Parathyroid adenoma (tissue), 2 donors: ENCODE data around the gene ABHD15.

ENCODE experiments used
- H2AFZ ChIP-seq: fragments of 300-600 bp; sonication (generic); one replicate; pipeline ENCODE4 v1.7.0; 2017; ENCODE audit warnings: antibody characterized with exemption, mild to moderate bottlenecking
- H3K27ac ChIP-seq: fragments of 300-600 bp; sonication (generic); one replicate; pipeline ENCODE4 v1.7.0; 2017
- H3K27me3 ChIP-seq: fragments of 300-600 bp; sonication (generic); one replicate; pipeline ENCODE4 v1.7.0; 2017; ENCODE audit warnings: low read length; ENCODE audit not compliant: control insufficient read depth, insufficient read depth
- H3K36me3 ChIP-seq: fragments of 300-600 bp; sonication (generic); one replicate; pipeline ENCODE4 v1.7.0; 2017; ENCODE audit warnings: low read length; ENCODE audit not compliant: control insufficient read depth, insufficient read depth
- H3K4me1 ChIP-seq: fragments of 300-600 bp; sonication (generic); one replicate; pipeline ENCODE4 v1.7.0; 2017; ENCODE audit warnings: control low read depth
- H3K4me2 ChIP-seq: fragments of 300-600 bp; sonication (generic); one replicate; pipeline ENCODE4 v1.7.0; 2017; ENCODE audit warnings: low read length
- H3K4me3 ChIP-seq: fragments of 300-600 bp; sonication (generic); one replicate; pipeline ENCODE4 v1.7.0; 2017; ENCODE audit warnings: low read depth, low read length
- H3K79me2 ChIP-seq: fragments of 300-600 bp; sonication (generic); one replicate; pipeline ENCODE4 v1.7.0; 2017; ENCODE audit warnings: control low read depth
- H3K9ac ChIP-seq: fragments of 300-600 bp; sonication (generic); one replicate; pipeline ENCODE4 v1.7.0; 2017; ENCODE audit warnings: mild to moderate bottlenecking
- H3K9me3 ChIP-seq: fragments of 300-600 bp; sonication (generic); one replicate; pipeline ENCODE4 v1.7.0; 2017; ENCODE audit warnings: low read length; ENCODE audit not compliant: control insufficient read depth
- TF ChIP-seq, protein P1 (sequence below): fragments of 300-600 bp; sonication (generic); IDR thresholded peaks from one replicate; pipeline ENCODE4 v1.7.0; 2017; ENCODE audit warnings: antibody characterized with exemption, mild to moderate bottlenecking
- donor health status: primary hyperparathyroidism.

ABHD15 gene

DNA sequence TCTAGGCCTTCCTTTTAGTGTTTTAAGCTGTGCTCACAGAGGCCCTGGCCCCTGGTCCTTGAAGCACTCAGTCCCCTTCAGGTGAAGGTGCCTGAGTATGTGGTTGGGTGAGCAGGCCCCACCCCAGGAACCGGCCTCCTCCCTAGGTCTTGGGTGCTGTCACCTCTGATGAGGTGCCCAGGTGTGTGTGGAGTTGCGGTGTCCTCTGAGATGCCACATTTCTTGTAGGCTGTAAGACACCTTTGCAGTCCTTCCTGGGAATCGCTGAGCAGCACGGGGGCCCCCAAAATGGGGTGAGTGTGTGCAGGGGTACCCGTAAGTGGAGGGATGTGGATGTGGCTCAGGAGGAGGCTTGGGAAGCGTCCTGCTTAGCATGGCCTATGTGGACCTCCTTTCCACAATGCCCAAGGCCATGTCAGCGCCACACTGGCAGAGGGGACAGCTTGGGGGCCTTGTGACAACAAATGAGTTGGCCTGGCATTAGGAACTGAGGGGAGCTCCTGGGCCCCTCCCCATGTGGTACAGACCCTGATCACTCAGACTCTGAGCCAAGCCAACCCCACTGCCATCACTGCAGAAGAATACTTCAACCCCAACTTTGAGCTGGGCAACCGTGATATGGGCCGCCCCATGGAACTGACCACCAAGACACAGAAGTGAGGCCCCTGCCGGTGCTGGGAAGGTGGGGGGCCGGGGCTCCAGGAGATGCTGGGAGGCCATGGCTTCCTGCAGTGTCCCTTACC is 44.7 kb upstream of the ABHD15 start:
- no peak overlapping the region for H3K9ac ChIP-seq
- H3K27ac ChIP-seq = no peak overlapping the region
- H2AFZ ChIP-seq = no peak overlapping the region
- H3K4me3 ChIP-seq = no peak overlapping the region
- peaks cover 11% of the 10 kb centered on the region for H3K4me1 ChIP-seq
- no peaks in the 10 kb centered on the region for H3K79me2 ChIP-seq
- no peaks in the 10 kb centered on the region for H3K36me3 ChIP-seq
- TF ChIP-seq, protein P1, sequence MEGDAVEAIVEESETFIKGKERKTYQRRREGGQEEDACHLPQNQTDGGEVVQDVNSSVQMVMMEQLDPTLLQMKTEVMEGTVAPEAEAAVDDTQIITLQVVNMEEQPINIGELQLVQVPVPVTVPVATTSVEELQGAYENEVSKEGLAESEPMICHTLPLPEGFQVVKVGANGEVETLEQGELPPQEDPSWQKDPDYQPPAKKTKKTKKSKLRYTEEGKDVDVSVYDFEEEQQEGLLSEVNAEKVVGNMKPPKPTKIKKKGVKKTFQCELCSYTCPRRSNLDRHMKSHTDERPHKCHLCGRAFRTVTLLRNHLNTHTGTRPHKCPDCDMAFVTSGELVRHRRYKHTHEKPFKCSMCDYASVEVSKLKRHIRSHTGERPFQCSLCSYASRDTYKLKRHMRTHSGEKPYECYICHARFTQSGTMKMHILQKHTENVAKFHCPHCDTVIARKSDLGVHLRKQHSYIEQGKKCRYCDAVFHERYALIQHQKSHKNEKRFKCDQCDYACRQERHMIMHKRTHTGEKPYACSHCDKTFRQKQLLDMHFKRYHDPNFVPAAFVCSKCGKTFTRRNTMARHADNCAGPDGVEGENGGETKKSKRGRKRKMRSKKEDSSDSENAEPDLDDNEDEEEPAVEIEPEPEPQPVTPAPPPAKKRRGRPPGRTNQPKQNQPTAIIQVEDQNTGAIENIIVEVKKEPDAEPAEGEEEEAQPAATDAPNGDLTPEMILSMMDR = no peak
- no peaks in the 10 kb centered on the region for H3K9me3 ChIP-seq
- no peaks in the 10 kb centered on the region for H3K27me3 ChIP-seq
- no peak overlapping the region for H3K4me2 ChIP-seq

DNA sequence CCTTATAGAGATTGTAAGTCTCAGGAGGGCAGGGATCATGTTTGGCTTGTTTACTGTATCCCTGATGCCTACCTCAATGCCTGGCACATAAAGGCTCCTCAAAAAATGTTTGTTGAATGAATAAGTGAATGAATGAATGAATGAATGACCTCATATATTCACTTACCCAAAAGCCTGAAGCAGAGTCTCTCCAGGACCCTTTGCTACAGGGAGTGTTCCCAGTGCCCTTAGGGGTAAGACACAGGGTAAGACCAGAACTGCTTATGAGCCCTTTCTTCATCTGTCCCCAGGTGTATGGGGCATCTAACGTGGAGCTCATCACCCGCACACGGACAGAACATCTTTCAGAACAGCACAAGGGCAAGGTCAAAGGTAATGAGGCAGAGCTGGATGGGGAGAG is 43.6 kb upstream of the ABHD15 start:
- TF ChIP-seq, protein P1 = no peak
- no peak overlapping the region for H3K4me2 ChIP-seq
- H3K36me3 ChIP-seq = no peaks in the 10 kb centered on the region
- peaks cover 5% of the 10 kb centered on the region for H3K4me1 ChIP-seq
- no peak overlapping the region for H3K27ac ChIP-seq
- H2AFZ ChIP-seq = no peak overlapping the region
- H3K9ac ChIP-seq = no peak overlapping the region
- H3K79me2 ChIP-seq = no peaks in the 10 kb centered on the region
- no peak overlapping the region for H3K4me3 ChIP-seq
- no peaks in the 10 kb centered on the region for H3K9me3 ChIP-seq
- H3K27me3 ChIP-seq = no peaks in the 10 kb centered on the region

DNA sequence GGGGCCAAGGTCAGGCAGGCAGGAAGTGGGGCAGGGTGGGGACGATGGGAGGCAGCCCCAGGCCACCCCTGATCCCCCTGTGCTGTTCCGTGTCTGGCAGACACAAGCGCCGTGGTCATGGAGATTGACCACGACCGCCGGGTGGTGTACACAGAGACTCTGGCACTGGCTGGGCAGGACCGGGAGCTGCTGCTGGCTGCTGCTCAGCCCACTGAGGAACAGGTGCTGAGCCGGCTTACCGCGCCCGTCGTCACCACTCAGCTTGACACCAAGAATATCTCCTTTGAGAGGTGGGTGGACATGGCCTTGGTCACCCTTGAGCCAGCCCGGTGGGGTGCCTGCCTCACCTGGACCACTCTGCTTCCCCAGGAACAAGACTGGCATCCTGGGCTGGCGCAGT is 42.1 kb upstream of the ABHD15 start:
- no peaks in the 10 kb centered on the region for H3K36me3 ChIP-seq
- H3K4me2 ChIP-seq = no peak overlapping the region
- H3K9ac ChIP-seq = no peak overlapping the region
- TF ChIP-seq, protein P1 = no peak
- H3K9me3 ChIP-seq = no peaks in the 10 kb centered on the region
- H3K27me3 ChIP-seq = no peaks in the 10 kb centered on the region
- H3K27ac ChIP-seq = no peak overlapping the region
- no peaks in the 10 kb centered on the region for H3K79me2 ChIP-seq
- H3K4me3 ChIP-seq = no peak overlapping the region
- peaks cover 3% of the 10 kb centered on the region for H3K4me1 ChIP-seq
- H2AFZ ChIP-seq = no peak overlapping the region

DNA sequence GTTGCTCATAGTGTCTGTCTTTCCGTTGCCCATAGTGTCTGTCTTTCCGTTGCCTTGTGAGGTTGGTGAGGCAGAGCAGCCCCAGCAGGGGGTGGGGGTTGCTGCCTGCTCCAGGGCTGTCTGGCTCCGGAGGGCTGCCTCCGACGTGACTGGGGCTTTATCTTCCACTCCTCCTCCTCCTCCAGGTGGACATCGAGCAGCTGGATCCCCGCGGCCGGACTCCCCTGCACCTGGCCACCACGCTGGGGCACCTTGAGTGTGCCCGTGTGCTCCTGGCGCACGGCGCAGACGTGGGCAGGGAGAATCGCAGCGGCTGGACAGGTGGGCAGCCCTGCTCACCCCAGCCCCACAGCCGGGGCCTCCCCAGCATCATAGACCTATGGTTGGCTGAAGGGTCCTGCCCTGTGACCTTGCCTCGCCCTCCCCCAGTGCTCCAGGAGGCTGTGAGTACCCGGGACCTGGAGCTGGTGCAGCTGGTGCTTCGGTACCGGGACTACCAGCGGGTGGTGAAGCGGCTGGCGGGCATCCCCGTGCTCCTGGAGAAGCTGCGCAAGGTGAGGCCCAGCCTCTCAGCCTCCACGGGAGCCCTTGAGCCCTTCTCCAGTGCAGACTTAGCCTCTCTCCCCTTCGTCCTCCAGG is 40.8 kb upstream of the ABHD15 start:
- no peak overlapping the region for H3K27ac ChIP-seq

More for the DNA sequence above, 40.8 kb upstream of the ABHD15 start:
- no peaks in the 10 kb centered on the region for H3K36me3 ChIP-seq
- no peaks in the 10 kb centered on the region for H3K9me3 ChIP-seq
- H3K4me1 ChIP-seq = no peaks in the 10 kb centered on the region
- no peak overlapping the region for H3K9ac ChIP-seq
- H3K4me3 ChIP-seq = no peak overlapping the region
- H3K79me2 ChIP-seq = no peaks in the 10 kb centered on the region
- no peak overlapping the region for H2AFZ ChIP-seq
- H3K27me3 ChIP-seq = no peaks in the 10 kb centered on the region
- no peak overlapping the region for H3K4me2 ChIP-seq
- TF ChIP-seq, protein P1 = no peak
